ENCODE data around the gene FAM3B. TPM values are rescaled to one million over a fixed set of nuclear protein-coding genes. Genes with fewer than 3 reads are reported as not detected.

The FAM3B gene
- total RNA-seq, 2 donors from 2014 or later = not detected

DNA sequence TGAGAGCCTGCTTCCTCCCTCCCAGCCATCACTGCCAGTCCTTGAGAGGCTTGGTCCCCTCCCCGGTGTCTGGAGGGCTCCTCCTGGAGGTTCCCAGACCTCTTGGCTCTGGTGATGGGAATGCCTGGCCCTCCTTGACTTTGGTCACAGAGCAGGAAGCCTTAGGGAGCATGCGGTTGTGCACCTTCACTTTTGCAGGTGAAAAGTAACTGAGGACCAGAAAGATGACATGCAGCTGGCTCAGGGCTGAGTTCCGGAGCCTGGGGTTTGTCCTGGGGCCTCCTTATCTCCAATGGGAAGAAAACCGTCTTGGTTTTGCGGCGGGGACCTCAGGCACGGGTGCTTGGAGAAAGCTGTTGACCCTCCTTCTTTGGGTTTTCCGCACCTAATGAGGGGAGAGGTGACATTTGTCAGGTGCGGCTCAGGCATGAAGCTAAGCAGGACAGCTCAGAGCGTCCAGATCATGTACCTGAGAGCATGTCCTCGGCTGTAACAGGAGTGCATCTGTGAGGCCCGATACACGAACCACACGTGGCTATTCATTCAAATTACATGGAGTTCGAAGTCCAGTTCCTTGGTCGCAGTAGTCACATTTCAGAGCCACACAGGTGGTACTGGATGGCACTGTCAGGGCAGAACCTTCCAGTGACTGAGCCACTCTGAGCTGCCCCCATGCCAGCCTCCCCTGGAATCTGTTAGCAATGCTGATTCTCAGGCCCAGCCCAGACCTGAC, 44.6 kb downstream of the FAM3B start:
- ATAC-seq (no peak), DNase-seq (ENCODE audit: low spot score in 2 of 2) (no peak)
- Mint-ChIP-seq H3K27ac (peak overlapping the region; percentile 94 to 99), H3K9me3 (peaks cover 0 to 4% of the 10 kb centered on the region in 2 donors), H3K36me3 (peaks cover 0 to 12% of the 10 kb centered on the region in 2 donors)

- Mint-ChIP-seq H3K9me3 (peaks cover 0 to 4% of the 10 kb centered on the region in 2 donors), H3K27ac (peak within 1 kb of the TSS; percentile 94 to 99), H3K36me3 (peaks cover 0 to 12% of the 10 kb centered on the region in 2 donors)
- DNase-seq (ENCODE audit: low spot score in 2 of 2) = peak; percentile 67 to 78
- peak; percentile 87 to 90 for ATAC-seq
These were observed 45.4 kb downstream of the FAM3B start, which contains the start of gene MX2 for GRCh38 chr21:41361786-41362604. TSS of gene MX2 (plus strand) at chr21:41362027. CDS start at chr21:41376907, 14,880 bp downstream.

- no peak for DNase-seq (ENCODE audit: low spot score in 2 of 2)
- Mint-ChIP-seq H3K9me3 (peaks cover 0 to 4% of the 10 kb centered on the region in 2 donors), H3K27ac (peak overlapping the region; percentile 94 to 99), H3K36me3 (peaks cover 0 to 12% of the 10 kb centered on the region in 2 donors)
- no peak for ATAC-seq
These were observed 46.2 kb downstream of the FAM3B start for GRCh38 chr21:41362605-41363369.

DNA sequence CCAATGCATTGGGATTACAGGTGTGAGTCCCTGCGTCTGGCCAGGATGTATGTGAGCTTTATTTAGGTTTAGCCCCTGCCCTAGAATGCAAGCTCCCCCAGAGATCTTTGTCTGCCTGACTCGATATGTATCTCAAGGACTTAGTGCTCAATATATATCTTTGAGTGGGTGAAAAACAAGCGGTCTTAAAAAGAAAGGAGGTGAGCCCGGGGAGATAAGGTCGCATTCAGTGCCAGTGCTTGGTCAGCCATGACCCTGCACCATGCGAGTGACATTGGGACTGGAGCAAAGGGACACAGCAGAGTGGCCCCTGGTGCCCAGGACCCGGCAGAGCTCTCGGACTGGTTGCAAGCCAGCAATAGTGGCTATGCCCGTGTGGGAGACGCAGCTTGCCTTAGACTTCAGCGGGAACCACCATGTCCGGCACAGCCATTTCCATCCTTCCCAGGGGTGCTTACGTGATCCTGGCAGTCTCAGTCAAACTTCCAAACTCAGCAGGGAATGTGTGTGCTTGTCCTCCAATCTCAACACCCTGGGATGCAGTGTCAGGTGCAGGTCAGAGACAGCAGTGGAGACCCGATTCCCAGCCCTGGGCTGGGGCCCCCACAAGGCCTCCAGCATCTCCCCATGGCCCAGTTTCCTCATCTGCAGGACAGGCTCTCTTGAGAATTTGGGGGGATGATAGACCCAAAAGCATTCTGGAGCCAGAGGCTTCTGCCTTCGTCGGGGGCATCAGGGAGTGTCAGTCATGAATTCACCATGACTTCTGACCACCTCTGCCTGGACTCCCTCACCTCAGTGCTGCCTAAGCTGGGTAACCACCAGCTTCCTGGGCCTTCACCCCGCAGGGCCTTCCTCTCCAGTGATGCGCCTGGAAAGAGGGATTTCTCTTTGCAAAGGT, 47.0 kb downstream of the FAM3B start:
- peaks cover 0 to 12% of the 10 kb centered on the region in 2 donors for H3K36me3 Mint-ChIP-seq
- peak overlapping the region; percentile 94 to 99 for H3K27ac Mint-ChIP-seq
- H3K9me3 Mint-ChIP-seq = peaks cover 0 to 4% of the 10 kb centered on the region in 2 donors
- ATAC-seq (no peak), DNase-seq (ENCODE audit: low spot score in 2 of 2) (no peak)

DNA sequence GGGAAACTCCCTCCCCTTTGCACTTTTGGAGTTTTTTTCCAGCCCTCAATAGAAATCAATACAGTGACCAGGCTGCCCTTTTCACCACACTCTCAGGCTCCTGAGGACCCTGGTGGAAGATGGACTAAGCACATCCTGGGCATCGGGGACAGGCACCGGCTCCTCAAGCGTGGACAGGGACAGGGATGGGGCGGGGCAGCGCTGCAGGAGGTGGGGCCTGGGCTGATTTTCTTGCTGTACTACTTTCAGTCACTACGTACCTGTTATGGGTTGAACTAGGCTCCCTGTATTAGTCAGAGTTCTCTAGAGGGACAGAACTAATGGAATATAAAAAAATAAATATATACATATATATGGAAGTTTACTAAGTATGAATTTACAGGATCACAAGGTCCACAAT, 47.7 kb downstream of the FAM3B start:
- DNase-seq (ENCODE audit: low spot score in 2 of 2) = no peak
- H3K36me3 Mint-ChIP-seq = peaks cover 0 to 12% of the 10 kb centered on the region in 2 donors

DNA sequence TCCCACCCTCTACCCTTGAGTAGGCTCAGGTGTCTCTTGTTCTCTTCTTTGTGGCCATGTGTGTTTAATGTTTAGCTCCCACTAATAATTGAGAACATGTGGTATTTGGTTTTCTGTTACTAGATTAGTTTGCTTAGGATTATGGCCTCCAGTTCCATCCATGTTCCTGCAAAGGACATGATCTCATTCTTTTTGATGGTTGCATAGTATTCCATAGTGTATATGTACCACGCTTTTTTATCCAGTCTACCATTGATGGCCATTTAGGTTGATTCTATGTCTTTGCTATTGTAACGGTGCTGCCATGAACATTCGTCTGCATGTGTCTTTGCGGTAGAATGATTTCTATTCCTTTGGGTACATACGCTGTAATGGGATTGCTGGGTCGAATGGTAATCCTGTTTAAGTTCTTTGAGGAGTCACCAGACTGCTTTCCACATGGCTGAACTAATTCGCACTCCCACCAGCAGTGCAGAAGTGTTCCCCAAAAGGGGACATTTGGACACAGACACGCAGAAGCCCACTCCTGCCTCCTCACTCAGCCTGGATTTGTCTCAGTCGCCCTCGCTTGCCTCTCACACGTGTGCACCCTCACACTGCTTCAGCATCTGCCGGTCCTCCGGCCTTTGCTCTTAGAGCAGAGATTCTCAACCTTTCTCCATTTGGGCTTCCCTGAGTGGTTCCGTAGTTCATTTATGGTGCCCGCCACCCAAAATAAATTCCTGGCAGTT, 48.9 kb downstream of the FAM3B start:
- DNase-seq (ENCODE audit: low spot score in 2 of 2) (no peak), ATAC-seq (no peak)
- H3K36me3 Mint-ChIP-seq = peaks cover 7 to 19% of the 10 kb centered on the region in 2 donors
- peaks cover 0 to 4% of the 10 kb centered on the region in 2 donors for H3K9me3 Mint-ChIP-seq
- H3K27ac Mint-ChIP-seq = no peak overlapping the region

More for the DNA sequence above, 47.7 kb downstream of the FAM3B start:
- Mint-ChIP-seq H3K27ac (no peak overlapping the region), H3K9me3 (peaks cover 0 to 4% of the 10 kb centered on the region in 2 donors)
- ATAC-seq = no peak

- Mint-ChIP-seq H3K9me3 (peaks cover 0 to 4% of the 10 kb centered on the region in 2 donors), H3K27ac (no peak overlapping the region), H3K36me3 (peaks cover 9 to 30% of the 10 kb centered on the region in 2 donors)
- no peak for ATAC-seq
- no peak for DNase-seq (ENCODE audit: low spot score in 2 of 2)
These were observed 50.0 kb downstream of the FAM3B start for GRCh38 chr21:41366522-41367151.

GRCh38 chr21:41367301-41367944, 50.8 kb downstream of the FAM3B start:
- Mint-ChIP-seq H3K9me3 (peaks cover 0 to 4% of the 10 kb centered on the region in 2 donors), H3K27ac (peak overlapping the region; percentile 6 to 88), H3K36me3 (peaks cover 9 to 29% of the 10 kb centered on the region in 2 donors)
- ATAC-seq = no peak
- DNase-seq (ENCODE audit: low spot score in 2 of 2) = no peak

- Mint-ChIP-seq H3K9me3 (peaks cover 0 to 1% of the 10 kb centered on the region in 2 donors), H3K27ac (peak overlapping the region; percentile 74 to 88), H3K36me3 (peaks cover 9 to 22% of the 10 kb centered on the region in 2 donors)
- no peak for DNase-seq (ENCODE audit: low spot score in 2 of 2)
- ATAC-seq = no peak
These were observed 51.5 kb downstream of the FAM3B start for GRCh38 chr21:41367945-41368734.

DNA sequence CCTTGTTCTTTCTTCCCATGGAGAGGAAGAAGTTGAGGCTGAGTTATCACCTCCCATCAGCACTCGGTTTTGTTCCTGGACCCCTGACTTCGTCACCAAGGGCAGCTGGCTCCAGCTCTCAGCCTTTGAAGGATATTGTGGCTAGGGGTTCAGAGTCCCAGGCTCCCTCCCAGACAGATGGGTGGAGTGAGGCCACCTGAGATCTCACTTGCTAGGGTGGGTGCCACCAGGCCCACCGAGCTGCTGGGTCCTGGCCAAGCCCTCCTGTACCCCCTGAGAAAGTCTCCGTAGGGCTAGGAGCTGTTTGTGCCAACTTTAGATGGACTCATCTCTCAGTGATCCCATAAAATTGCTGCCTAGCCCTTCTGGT, 52.1 kb downstream of the FAM3B start:
- Mint-ChIP-seq H3K36me3 (peaks cover 9 to 19% of the 10 kb centered on the region in 2 donors), H3K27ac (peak overlapping the region; percentile 74 to 88), H3K9me3 (no peaks in the 10 kb centered on the region)
- DNase-seq (ENCODE audit: low spot score in 2 of 2) (no peak), ATAC-seq (no peak)

DNA sequence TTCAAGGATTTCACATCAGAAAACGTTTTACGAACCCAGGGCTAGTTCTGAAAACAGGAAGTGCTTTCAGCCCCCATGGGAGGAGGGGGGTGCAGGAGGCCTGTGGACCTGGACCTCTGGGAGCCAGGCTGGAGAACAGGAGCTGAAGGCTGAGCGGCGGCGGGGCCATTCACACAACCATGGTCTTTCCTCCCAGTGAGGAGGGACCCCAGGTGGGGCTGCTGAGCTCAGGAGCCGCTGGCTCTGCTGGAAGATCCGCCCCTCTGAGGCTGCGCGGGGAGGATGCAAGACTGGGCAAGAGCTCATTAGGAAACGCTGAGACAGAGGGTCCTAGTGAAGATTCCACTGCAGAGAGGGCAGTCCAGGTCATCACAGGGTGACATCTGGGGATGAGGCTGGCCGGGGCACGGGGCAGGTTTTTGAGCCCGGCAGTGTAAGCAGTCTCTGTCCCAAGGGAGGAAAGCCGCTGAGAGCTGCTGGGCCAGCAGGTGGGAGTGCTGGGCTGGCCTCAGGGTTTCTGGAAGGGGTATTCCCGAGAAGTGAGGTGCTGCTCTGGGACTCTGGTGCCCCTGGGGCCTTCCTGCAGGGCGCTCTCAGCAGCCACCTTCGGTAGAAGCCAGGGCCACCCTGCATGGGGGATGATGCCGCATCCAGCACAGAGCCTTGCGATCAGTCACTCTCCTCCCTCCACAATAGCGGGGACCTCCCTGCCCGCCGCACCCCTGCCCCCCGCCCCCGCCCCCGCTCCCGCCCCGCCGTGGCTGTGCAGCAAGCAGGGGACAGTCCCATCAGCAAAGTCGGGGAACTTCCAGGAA, 52.7 kb downstream of the FAM3B start:
- peaks cover 9 to 19% of the 10 kb centered on the region in 2 donors for H3K36me3 Mint-ChIP-seq
- H3K27ac Mint-ChIP-seq = peak overlapping the region; percentile 88 to 92
- peak; percentile 31 to 69 for DNase-seq (ENCODE audit: low spot score in 2 of 2)
- H3K9me3 Mint-ChIP-seq = no peaks in the 10 kb centered on the region
- peak; percentile 66 to 89 for ATAC-seq

DNA sequence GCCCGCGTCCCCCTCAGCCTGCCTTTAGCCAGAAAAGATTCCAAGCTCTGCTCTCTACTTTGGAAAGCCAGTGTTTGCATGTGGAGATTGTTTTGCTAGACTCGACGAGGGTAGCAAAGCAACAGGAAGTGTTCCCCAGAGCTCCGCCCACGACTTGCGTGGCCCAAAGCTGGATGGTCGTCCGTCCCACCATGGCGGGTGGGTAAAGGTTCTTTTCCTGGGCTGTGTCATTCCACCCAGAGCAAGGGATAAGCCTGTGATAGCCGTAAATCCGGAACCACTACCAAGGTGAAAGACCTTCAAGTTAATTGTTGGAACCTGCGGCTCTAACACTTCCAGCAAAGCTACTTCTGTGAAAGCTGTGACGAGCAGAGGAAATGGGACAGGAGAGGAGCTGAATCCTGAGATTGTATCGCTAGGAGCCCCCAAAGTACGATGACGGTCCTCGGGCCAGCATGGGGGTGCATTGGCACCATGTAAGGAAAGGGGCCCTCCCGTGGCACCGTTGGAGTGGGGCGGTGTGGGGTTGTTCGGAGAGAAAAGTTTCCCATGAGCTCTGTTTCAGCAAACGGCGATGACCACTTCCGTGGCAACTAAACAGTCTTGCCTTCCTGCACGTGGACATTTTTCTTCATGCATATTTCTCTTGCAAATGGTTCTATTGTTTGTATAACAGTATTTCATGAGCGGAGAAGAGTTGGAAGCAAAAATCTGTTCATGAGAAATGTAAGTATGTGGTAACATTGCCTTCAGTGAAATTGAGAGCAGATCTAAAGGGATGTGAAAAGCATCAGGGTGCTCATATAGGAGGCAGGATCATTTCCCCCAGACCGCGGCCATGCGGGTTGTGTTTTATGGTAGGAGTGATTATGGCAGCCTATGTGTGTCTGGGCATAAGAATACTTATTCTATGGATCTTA, 53.6 kb downstream of the FAM3B start:
- Mint-ChIP-seq H3K9me3 (no peaks in the 10 kb centered on the region), H3K36me3 (peaks cover 9 to 25% of the 10 kb centered on the region in 2 donors), H3K27ac (peak overlapping the region; percentile 88 to 92)
- ATAC-seq (peak in 1 of 2 donors; percentile 62), DNase-seq (ENCODE audit: low spot score in 2 of 2) (peak in 1 of 2 donors; percentile 49)

All from activated naive CD4-positive, alpha-beta T cell treated with anti-CD3 and anti-CD28 coated beads, Interleukin-2, amount 50 U/mL, for 72 hours (primary cell).